Measurements from ENCODE around the gene SOS2. TPM values are rescaled to one million over a fixed set of nuclear protein-coding genes. Genes with fewer than 3 reads are reported as not detected.
A peak's percentile ranks its signal among the peaks of the same experiment; 100 is the strongest.

The SOS2 gene
- total and polyA plus RNA-seq, 2 of the 8 experiments (the other 6 are each of a cell fraction or from before 2014, with no cell fraction given), result 2.8 to 12.7 TPM

DNA sequence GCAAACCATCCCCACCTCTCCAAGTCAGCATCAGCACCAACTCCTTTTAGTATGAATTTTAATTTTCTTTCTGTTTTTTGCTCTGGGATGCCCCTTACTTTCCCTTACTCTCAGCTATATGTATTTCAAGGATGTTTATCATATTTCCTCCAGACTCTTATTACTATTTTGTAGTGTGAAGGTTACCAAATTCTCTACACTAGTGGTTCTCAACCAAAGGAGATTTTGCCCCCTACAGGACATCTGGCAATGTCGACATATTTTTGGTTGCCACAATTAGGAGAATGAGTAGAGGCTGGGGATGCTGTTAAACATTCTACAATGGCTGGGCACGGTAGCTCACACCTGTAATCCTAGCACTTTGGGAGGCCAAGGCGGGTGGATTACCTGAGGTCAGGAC lies 29.1 kb upstream of the SOS2 start (continued):
- TF ChIP-seq, protein P1, sequence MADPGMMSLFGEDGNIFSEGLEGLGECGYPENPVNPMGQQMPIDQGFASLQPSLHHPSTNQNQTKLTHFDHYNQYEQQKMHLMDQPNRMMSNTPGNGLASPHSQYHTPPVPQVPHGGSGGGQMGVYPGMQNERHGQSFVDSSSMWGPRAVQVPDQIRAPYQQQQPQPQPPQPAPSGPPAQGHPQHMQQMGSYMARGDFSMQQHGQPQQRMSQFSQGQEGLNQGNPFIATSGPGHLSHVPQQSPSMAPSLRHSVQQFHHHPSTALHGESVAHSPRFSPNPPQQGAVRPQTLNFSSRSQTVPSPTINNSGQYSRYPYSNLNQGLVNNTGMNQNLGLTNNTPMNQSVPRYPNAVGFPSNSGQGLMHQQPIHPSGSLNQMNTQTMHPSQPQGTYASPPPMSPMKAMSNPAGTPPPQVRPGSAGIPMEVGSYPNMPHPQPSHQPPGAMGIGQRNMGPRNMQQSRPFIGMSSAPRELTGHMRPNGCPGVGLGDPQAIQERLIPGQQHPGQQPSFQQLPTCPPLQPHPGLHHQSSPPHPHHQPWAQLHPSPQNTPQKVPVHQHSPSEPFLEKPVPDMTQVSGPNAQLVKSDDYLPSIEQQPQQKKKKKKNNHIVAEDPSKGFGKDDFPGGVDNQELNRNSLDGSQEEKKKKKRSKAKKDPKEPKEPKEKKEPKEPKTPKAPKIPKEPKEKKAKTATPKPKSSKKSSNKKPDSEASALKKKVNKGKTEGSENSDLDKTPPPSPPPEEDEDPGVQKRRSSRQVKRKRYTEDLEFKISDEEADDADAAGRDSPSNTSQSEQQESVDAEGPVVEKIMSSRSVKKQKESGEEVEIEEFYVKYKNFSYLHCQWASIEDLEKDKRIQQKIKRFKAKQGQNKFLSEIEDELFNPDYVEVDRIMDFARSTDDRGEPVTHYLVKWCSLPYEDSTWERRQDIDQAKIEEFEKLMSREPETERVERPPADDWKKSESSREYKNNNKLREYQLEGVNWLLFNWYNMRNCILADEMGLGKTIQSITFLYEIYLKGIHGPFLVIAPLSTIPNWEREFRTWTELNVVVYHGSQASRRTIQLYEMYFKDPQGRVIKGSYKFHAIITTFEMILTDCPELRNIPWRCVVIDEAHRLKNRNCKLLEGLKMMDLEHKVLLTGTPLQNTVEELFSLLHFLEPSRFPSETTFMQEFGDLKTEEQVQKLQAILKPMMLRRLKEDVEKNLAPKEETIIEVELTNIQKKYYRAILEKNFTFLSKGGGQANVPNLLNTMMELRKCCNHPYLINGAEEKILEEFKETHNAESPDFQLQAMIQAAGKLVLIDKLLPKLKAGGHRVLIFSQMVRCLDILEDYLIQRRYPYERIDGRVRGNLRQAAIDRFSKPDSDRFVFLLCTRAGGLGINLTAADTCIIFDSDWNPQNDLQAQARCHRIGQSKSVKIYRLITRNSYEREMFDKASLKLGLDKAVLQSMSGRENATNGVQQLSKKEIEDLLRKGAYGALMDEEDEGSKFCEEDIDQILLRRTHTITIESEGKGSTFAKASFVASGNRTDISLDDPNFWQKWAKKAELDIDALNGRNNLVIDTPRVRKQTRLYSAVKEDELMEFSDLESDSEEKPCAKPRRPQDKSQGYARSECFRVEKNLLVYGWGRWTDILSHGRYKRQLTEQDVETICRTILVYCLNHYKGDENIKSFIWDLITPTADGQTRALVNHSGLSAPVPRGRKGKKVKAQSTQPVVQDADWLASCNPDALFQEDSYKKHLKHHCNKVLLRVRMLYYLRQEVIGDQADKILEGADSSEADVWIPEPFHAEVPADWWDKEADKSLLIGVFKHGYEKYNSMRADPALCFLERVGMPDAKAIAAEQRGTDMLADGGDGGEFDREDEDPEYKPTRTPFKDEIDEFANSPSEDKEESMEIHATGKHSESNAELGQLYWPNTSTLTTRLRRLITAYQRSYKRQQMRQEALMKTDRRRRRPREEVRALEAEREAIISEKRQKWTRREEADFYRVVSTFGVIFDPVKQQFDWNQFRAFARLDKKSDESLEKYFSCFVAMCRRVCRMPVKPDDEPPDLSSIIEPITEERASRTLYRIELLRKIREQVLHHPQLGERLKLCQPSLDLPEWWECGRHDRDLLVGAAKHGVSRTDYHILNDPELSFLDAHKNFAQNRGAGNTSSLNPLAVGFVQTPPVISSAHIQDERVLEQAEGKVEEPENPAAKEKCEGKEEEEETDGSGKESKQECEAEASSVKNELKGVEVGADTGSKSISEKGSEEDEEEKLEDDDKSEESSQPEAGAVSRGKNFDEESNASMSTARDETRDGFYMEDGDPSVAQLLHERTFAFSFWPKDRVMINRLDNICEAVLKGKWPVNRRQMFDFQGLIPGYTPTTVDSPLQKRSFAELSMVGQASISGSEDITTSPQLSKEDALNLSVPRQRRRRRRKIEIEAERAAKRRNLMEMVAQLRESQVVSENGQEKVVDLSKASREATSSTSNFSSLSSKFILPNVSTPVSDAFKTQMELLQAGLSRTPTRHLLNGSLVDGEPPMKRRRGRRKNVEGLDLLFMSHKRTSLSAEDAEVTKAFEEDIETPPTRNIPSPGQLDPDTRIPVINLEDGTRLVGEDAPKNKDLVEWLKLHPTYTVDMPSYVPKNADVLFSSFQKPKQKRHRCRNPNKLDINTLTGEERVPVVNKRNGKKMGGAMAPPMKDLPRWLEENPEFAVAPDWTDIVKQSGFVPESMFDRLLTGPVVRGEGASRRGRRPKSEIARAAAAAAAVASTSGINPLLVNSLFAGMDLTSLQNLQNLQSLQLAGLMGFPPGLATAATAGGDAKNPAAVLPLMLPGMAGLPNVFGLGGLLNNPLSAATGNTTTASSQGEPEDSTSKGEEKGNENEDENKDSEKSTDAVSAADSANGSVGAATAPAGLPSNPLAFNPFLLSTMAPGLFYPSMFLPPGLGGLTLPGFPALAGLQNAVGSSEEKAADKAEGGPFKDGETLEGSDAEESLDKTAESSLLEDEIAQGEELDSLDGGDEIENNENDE (IDR thresholded peaks at IDR 0.05; ENCODE audit: insufficient replicate concordance, low read length), result no peak
- TF ChIP-seq RAD21 (IDR thresholded peaks at IDR 0.05 in 1 of 2, conservative IDR thresholded peaks at IDR 0.05 in 1 of 2; ENCODE audit: low read depth in 2 of 2, low read length in 2 of 2), result peak; percentile 47 to 57

Data from H1 (cell line).